ENCODE measurements around the gene OTOG.

The OTOG gene

GRCh38 chr11:17694494-17695110, 147.5 kb downstream of the OTOG start:
- Histone ChIP-seq H3K4me1 (ENCODE audit: insufficient read depth, low read length) (no peaks in the 10 kb centered on the region), H3K36me3 (ENCODE audit: insufficient read depth, low read length) (no peaks in the 10 kb centered on the region), H3K79me2 (ENCODE audit: insufficient read depth, low read length) (no peaks in the 10 kb centered on the region), H3K4me2 (ENCODE audit: insufficient read depth, low read length) (no peak overlapping the region), H3K9me3 (ENCODE audit: insufficient read depth, low read length, severe bottlenecking) (no peaks in the 10 kb centered on the region), H4K20me1 (ENCODE audit: insufficient read depth, low read length) (peaks cover 3% of the 10 kb centered on the region; the same call in 1 of the 2 replicates), H3K9ac (ENCODE audit: low read depth, low read length) (no peak overlapping the region), H3K27me3 (ENCODE audit: insufficient read depth, low read length, poor library complexity) (peaks cover 26% of the 10 kb centered on the region), H3K4me3 (ENCODE audit: low read depth in 1 of 2, low read length in 2 of 2) (no peak overlapping the region), H3K27ac (ENCODE audit: low read length) (no peak overlapping the region), H2AFZ (ENCODE audit: low read depth, low read length) (no peak overlapping the region)
- DNase-seq (no peak), ATAC-seq (ENCODE audit: insufficient read depth, low read depth) (no peak)
- TF ChIP-seq CTCF (IDR thresholded peaks at IDR 0.05; ENCODE audit: borderline replicate concordance, extremely low read depth, low read length, poor library complexity, severe bottlenecking): no peak
- TF ChIP-seq EZH2 (IDR thresholded peaks at IDR 0.05; ENCODE audit: borderline replicate concordance, low read depth, low read length, severe bottlenecking): no peak

- H3K27ac ChIP-seq (ENCODE audit: low read length): no peak overlapping the region
- no peak for TF ChIP-seq EZH2 (IDR thresholded peaks at IDR 0.05; ENCODE audit: borderline replicate concordance, low read depth, low read length, severe bottlenecking)
- TF ChIP-seq CTCF (IDR thresholded peaks at IDR 0.05; ENCODE audit: borderline replicate concordance, extremely low read depth, low read length, poor library complexity, severe bottlenecking): no peak
- no peaks in the 10 kb centered on the region for H3K36me3 ChIP-seq (ENCODE audit: insufficient read depth, low read length)
- H3K9ac ChIP-seq (ENCODE audit: low read depth, low read length): no peak overlapping the region
- H3K4me1 ChIP-seq (ENCODE audit: insufficient read depth, low read length): no peaks in the 10 kb centered on the region
- H3K9me3 ChIP-seq (ENCODE audit: insufficient read depth, low read length, severe bottlenecking): no peaks in the 10 kb centered on the region
- no peak for DNase-seq
- H2AFZ ChIP-seq (ENCODE audit: low read depth, low read length): no peak overlapping the region
- no peak overlapping the region for H3K4me3 ChIP-seq (ENCODE audit: low read depth in 1 of 2, low read length in 2 of 2)
- H4K20me1 ChIP-seq (ENCODE audit: insufficient read depth, low read length): peaks cover 3% of the 10 kb centered on the region; the same call in 1 of the 2 replicates
- ATAC-seq (ENCODE audit: insufficient read depth, low read depth): no peak
- peaks cover 17% of the 10 kb centered on the region for H3K27me3 ChIP-seq (ENCODE audit: insufficient read depth, low read length, poor library complexity)
- H3K4me2 ChIP-seq (ENCODE audit: insufficient read depth, low read length): no peak overlapping the region
- H3K79me2 ChIP-seq (ENCODE audit: insufficient read depth, low read length): no peaks in the 10 kb centered on the region
Observed at GRCh38 chr11:17695454-17696441, 148.7 kb downstream of the OTOG start.

- peaks cover 14% of the 10 kb centered on the region for H3K27me3 ChIP-seq (ENCODE audit: insufficient read depth, low read length, poor library complexity)
- TF ChIP-seq EZH2 (IDR thresholded peaks at IDR 0.05; ENCODE audit: borderline replicate concordance, low read depth, low read length, severe bottlenecking) (no peak), CTCF (IDR thresholded peaks at IDR 0.05; ENCODE audit: borderline replicate concordance, extremely low read depth, low read length, poor library complexity, severe bottlenecking) (no peak)
Observed at GRCh38 chr11:17696741-17697140, 149.7 kb downstream of the OTOG start.

More at GRCh38 chr11:17696741-17697140, 149.7 kb downstream of the OTOG start:
- Histone ChIP-seq H3K4me3 (ENCODE audit: low read depth in 1 of 2, low read length in 2 of 2) (no peak overlapping the region), H3K36me3 (ENCODE audit: insufficient read depth, low read length) (no peaks in the 10 kb centered on the region), H4K20me1 (ENCODE audit: insufficient read depth, low read length) (peaks cover 3% of the 10 kb centered on the region; the same call in 1 of the 2 replicates), H2AFZ (ENCODE audit: low read depth, low read length) (no peak overlapping the region), H3K4me2 (ENCODE audit: insufficient read depth, low read length) (no peak overlapping the region), H3K27ac (ENCODE audit: low read length) (no peak overlapping the region), H3K9me3 (ENCODE audit: insufficient read depth, low read length, severe bottlenecking) (no peaks in the 10 kb centered on the region), H3K9ac (ENCODE audit: low read depth, low read length) (no peak overlapping the region), H3K79me2 (ENCODE audit: insufficient read depth, low read length) (no peaks in the 10 kb centered on the region), H3K4me1 (ENCODE audit: insufficient read depth, low read length) (no peaks in the 10 kb centered on the region)
- no peak for ATAC-seq (ENCODE audit: insufficient read depth, low read depth)
- DNase-seq: no peak
